Common myeloid progenitor, CD34-positive (primary cell): ENCODE data around the gene PLEKHO2.

Experiments used
- CTCF ChIA-PET: fragments of 350-600 bp; sonication (Branson Sonifier 250); formaldehyde crosslinking; loops from one replicate; lab custom pipeline; 2021; ENCODE audit warnings: antibody characterized with exemption; lab: Charles Lee
- POLR2A ChIA-PET: fragments of 350-600 bp; sonication (Branson Sonifier 250); formaldehyde crosslinking; loops from one replicate; lab custom pipeline; 2021; ENCODE audit warnings: antibody characterized with exemption; lab: Charles Lee
- DNase-seq, 3 donors: peaks; one replicate each; pipeline versions ENCODE4 v3.0.0 to v3.0.0-alpha.2; 2013
- H3K27ac ChIP-seq, 2 experiments: 1 replicate in 1 of 2; 2 replicates in 1 of 2; pipeline ENCODE4 v1.7.0; 2013; ENCODE audit warnings: inconsistent platforms in 2 of 2, low read length in 2 of 2, mild to moderate bottlenecking in 2 of 2, low read depth in 1 of 2, moderate library complexity in 1 of 2; ENCODE audit not compliant: severe bottlenecking in 2 of 2, insufficient read depth in 1 of 2, poor library complexity in 1 of 2
- H3K27me3 ChIP-seq, 5 experiments: replicated peaks in 2 of 5; 1 replicate in 3 of 5; 2 replicates in 2 of 5; pipeline versions ENCODE4 v1.6.1 to v1.7.0; 2013; ENCODE audit warnings: low read length in 4 of 5, mild to moderate bottlenecking in 2 of 5, moderate library complexity in 2 of 5, inconsistent platforms in 1 of 5; ENCODE audit not compliant: insufficient read depth in 5 of 5, control insufficient read depth in 4 of 5
- H3K36me3 ChIP-seq, 4 experiments: 1 replicate in 2 of 4; 2 replicates in 2 of 4; pipeline versions ENCODE4 v1.6.1 to v1.7.0; 2013; ENCODE audit warnings: low read length in 3 of 4, control low read depth in 1 of 4, mild to moderate bottlenecking in 1 of 4; ENCODE audit not compliant: control insufficient read depth in 4 of 4, insufficient read depth in 4 of 4
- H3K4me1 ChIP-seq, 4 experiments: 1 replicate in 3 of 4; 2 replicates in 1 of 4; pipeline versions ENCODE4 v1.6.1 to v1.7.1; 2013; ENCODE audit warnings: low read length in 3 of 4, mild to moderate bottlenecking in 3 of 4, control low read depth in 1 of 4, inconsistent platforms in 1 of 4, moderate library complexity in 1 of 4; ENCODE audit not compliant: control insufficient read depth in 4 of 4, insufficient read depth in 4 of 4; ENCODE audit errors: control extremely low read depth in 1 of 4
- H3K4me3 ChIP-seq, 7 experiments: 1 replicate in 4 of 7; 2 replicates in 3 of 7; pipeline versions ENCODE4 v1.5.1 to v1.7.0; 2013; ENCODE audit warnings: mild to moderate bottlenecking in 7 of 7, low read length in 6 of 7, moderate library complexity in 6 of 7, inconsistent platforms in 2 of 7, low read depth in 2 of 7, control low read depth in 1 of 7; ENCODE audit not compliant: insufficient read depth in 4 of 7, control insufficient read depth in 1 of 7; ENCODE audit errors: extremely low read depth in 1 of 7
- H3K9me3 ChIP-seq, 5 experiments: 1 replicate in 4 of 5; 2 replicates in 1 of 5; pipeline versions ENCODE4 v1.6.1 to v1.7.1; 2013; ENCODE audit warnings: low read length in 4 of 5, mild to moderate bottlenecking in 2 of 5, inconsistent platforms in 1 of 5, low read depth in 1 of 5, moderate library complexity in 1 of 5; ENCODE audit not compliant: control insufficient read depth in 4 of 5, insufficient read depth in 2 of 5; ENCODE audit errors: control extremely low read depth in 1 of 5
- WGBS: methylation state at CpG from one replicate; pipeline ENCODE4 v1.1.5; 2013; ENCODE audit not compliant: insufficient coverage; 5-methylcytosine and 5-hydroxymethylcytosine counted together

Gene PLEKHO2

GRCh38 chr15:64898406-64898805 lies 56.7 kb downstream of the PLEKHO2 start:
- no peaks in the 10 kb centered on the region for H3K27me3 ChIP-seq
- H3K9me3 ChIP-seq: peaks cover 0 to 9% (median 3%) of the 10 kb centered on the region in 5 experiments
- DNase-seq: no peak
- peaks cover 13 to 59% (median 47%) of the 10 kb centered on the region in 4 experiments for H3K4me1 ChIP-seq
- H3K36me3 ChIP-seq: no peaks in the 10 kb centered on the region
- ChIA-PET CTCF (interaction anchor here (1.1 to 1.6 kb wide), 4 partner anchors 9 to 55 kb away, joined by 3 to 4 read pairs (median 4); no protein-coding TSS in a partner anchor), POLR2A (no interaction called here)
- 100% methylated on average over 3 of the region's 4 CpGs for WGBS
- no peak overlapping the region for H3K4me3 ChIP-seq
- no peak overlapping the region for H3K27ac ChIP-seq

GRCh38 chr15:64901141-64901540 lies 59.4 kb downstream of the PLEKHO2 start:
- Histone ChIP-seq H3K27ac (no peak overlapping the region), H3K27me3 (no peaks in the 10 kb centered on the region), H3K9me3 (peaks cover 0 to 9% (median 3%) of the 10 kb centered on the region in 5 experiments), H3K4me3 (no peak overlapping the region), H3K4me1 (peaks cover 9 to 35% (median 28%) of the 10 kb centered on the region in 4 experiments), H3K36me3 (no peaks in the 10 kb centered on the region)
- ChIA-PET CTCF (no interaction called here), POLR2A (interaction anchor here (0.7 kb wide), 1 partner anchor 63 kb away, joined by 6 read pairs; no protein-coding TSS in a partner anchor)
- WGBS: 94% methylated on average over 2 of the region's 5 CpGs
- DNase-seq: no peak

DNA sequence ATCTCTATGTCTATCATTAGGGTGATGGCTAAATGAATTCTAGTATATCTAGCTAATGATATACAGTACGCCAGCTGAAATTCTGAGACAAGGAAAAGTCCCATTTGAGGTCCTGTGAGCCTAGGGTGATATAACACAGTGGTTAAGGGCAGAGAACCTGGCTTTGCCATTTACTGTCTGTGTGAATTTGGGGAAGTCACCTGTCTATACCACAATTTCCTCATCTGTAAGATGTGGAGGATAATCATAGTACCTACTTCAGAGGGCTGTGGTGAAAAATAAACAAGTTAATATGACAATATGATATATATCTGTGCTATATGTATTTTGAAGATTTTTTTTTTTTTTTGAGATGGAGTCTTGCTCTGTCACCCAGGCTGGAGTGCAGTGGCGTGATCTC lies 60.2 kb downstream of the PLEKHO2 start:
- peaks cover 3 to 27% (median 21%) of the 10 kb centered on the region in 4 experiments for H3K4me1 ChIP-seq
- H3K9me3 ChIP-seq: peaks cover 0 to 9% (median 3%) of the 10 kb centered on the region in 5 experiments
- H3K36me3 ChIP-seq: no peaks in the 10 kb centered on the region
- no peak overlapping the region for H3K4me3 ChIP-seq
- ChIA-PET POLR2A (interaction anchor here (0.7 kb wide), 1 partner anchor 64 kb away, joined by 6 read pairs; no protein-coding TSS in a partner anchor), CTCF (interaction anchor here (0.8 to 6.1 kb wide), 2 partner anchors 20 to 171 kb away, joined by 3 to 41 read pairs; no protein-coding TSS in a partner anchor)
- WGBS: no CpG with 5 or more reads among the region's 2 CpGs
- peak in 2 of 3 donors; percentile 56 to 73 for DNase-seq
- H3K27ac ChIP-seq: no peak overlapping the region
- H3K27me3 ChIP-seq: no peaks in the 10 kb centered on the region

DNA sequence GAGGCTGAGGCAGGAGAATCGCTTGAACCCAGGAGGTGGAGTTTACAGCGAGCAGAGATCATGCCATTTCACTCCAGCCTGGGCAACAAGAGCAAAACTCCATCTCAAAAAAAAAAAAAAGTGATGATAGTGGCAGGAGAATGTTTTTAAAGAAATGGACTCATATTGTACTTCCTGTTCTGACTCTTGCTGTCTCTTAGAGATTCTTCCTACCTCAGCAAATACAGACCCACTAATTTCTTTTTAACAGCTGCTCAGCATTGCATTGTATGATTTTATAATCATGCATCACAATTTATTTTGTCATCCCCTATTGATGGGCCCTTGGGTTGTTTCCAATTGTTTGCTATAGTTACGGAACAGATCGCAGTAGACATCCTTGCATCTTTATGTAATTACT lies 61.1 kb downstream of the PLEKHO2 start:
- Histone ChIP-seq H3K9me3 (peaks cover 0 to 9% (median 3%) of the 10 kb centered on the region in 5 experiments), H3K36me3 (no peaks in the 10 kb centered on the region), H3K4me1 (peaks cover 3 to 17% (median 11%) of the 10 kb centered on the region in 4 experiments), H3K27me3 (no peaks in the 10 kb centered on the region), H3K27ac (no peak overlapping the region), H3K4me3 (no peak overlapping the region)
- no CpG with 5 or more reads among the region's 4 CpGs for whole genome bisulfite sequencing
- ChIA-PET POLR2A (no interaction called here), CTCF (interaction anchor here (0.6 to 6.1 kb wide), 6 partner anchors 9 to 182 kb away, joined by 3 to 41 read pairs (median 4); no protein-coding TSS in a partner anchor)
- DNase-seq: no peak

GRCh38 chr15:64903326-64903950 lies 61.7 kb downstream of the PLEKHO2 start:
- Histone ChIP-seq H3K4me1 (peaks cover 3 to 12% (median 6%) of the 10 kb centered on the region in 4 experiments), H3K4me3 (no peak overlapping the region), H3K36me3 (no peaks in the 10 kb centered on the region), H3K9me3 (peaks cover 0 to 9% (median 3%) of the 10 kb centered on the region in 5 experiments), H3K27ac (no peak overlapping the region), H3K27me3 (no peaks in the 10 kb centered on the region)
- no CpG with 5 or more reads among the region's 4 CpGs for WGBS
- POLR2A ChIA-PET: interaction anchor here (0.7 kb wide), 1 partner anchor 100 kb away, joined by 5 read pairs; no protein-coding TSS in a partner anchor
- CTCF ChIA-PET: interaction anchor here (0.8 to 6.1 kb wide), 6 partner anchors 10 to 183 kb away, joined by 3 to 41 read pairs (median 4); no protein-coding TSS in a partner anchor
- DNase-seq: no peak

GRCh38 chr15:64904189-64904588 lies 62.5 kb downstream of the PLEKHO2 start:
- no peaks in the 10 kb centered on the region for H3K36me3 ChIP-seq
- H3K9me3 ChIP-seq: peaks cover 0 to 9% (median 3%) of the 10 kb centered on the region in 5 experiments
- DNase-seq: no peak
- peaks cover 3 to 10% (median 6%) of the 10 kb centered on the region in 4 experiments for H3K4me1 ChIP-seq
- H3K27me3 ChIP-seq: no peaks in the 10 kb centered on the region
- H3K4me3 ChIP-seq: no peak overlapping the region
- WGBS: 100% methylated on average over 4 of the region's 4 CpGs
- no peak overlapping the region for H3K27ac ChIP-seq
- ChIA-PET POLR2A (interaction anchor here (0.7 kb wide), 1 partner anchor 100 kb away, joined by 5 read pairs; no protein-coding TSS in a partner anchor), CTCF (interaction anchor here (1.0 to 6.1 kb wide), 6 partner anchors 10 to 183 kb away, joined by 3 to 41 read pairs (median 6); no protein-coding TSS in a partner anchor)
